GM18498 (cell line): Measurements from ENCODE around the gene PBX1.

ENCODE experiments used
- ATAC-seq: cut with Tn5 transposase; IDR thresholded peaks from one replicate; pipeline ENCODE4 v1.9.1; 2021; ENCODE audit warnings: mild to moderate bottlenecking, moderate library complexity; ENCODE audit not compliant: unreplicated experiment

PBX1 gene

GRCh38 chr1:164748253-164748899, 189.4 kb downstream of the PBX1 start:
- ATAC-seq, result no peak

GRCh38 chr1:164753521-164754077, 194.6 kb downstream of the PBX1 start:
- ATAC-seq, result no peak

- no peak for ATAC-seq
Observed at GRCh38 chr1:164754088-164754600, 195.2 kb downstream of the PBX1 start.

GRCh38 chr1:164755690-164756089, 196.7 kb downstream of the PBX1 start:
- no peak for ATAC-seq

GRCh38 chr1:164756741-164757140, 197.8 kb downstream of the PBX1 start:
- no peak for ATAC-seq

GRCh38 chr1:164757625-164758024, 198.6 kb downstream of the PBX1 start:
- ATAC-seq, result no peak

GRCh38 chr1:164759144-164759920, 200.3 kb downstream of the PBX1 start:
- ATAC-seq, result no peak

- no peak for ATAC-seq
Observed at GRCh38 chr1:164759979-164760469, 201.0 kb downstream of the PBX1 start.

- no peak for ATAC-seq
Observed at GRCh38 chr1:164760569-164760968, 201.6 kb downstream of the PBX1 start.

GRCh38 chr1:164761009-164761408, 202.0 kb downstream of the PBX1 start:
- ATAC-seq, result no peak

- ATAC-seq, result no peak
Observed at GRCh38 chr1:164763098-164763497, 204.1 kb downstream of the PBX1 start.

GRCh38 chr1:164764333-164764732, 205.3 kb downstream of the PBX1 start:
- no peak for ATAC-seq

GRCh38 chr1:164765557-164765956, 206.6 kb downstream of the PBX1 start:
- no peak for ATAC-seq

GRCh38 chr1:164765992-164766720, 207.2 kb downstream of the PBX1 start:
- no peak for ATAC-seq

GRCh38 chr1:164767752-164768402, 208.9 kb downstream of the PBX1 start:
- ATAC-seq, result no peak

- ATAC-seq, result no peak
Observed at GRCh38 chr1:164768619-164769018, 209.6 kb downstream of the PBX1 start.

GRCh38 chr1:164769486-164770130, 210.6 kb downstream of the PBX1 start:
- ATAC-seq, result no peak

- no peak for ATAC-seq
Observed at GRCh38 chr1:164770131-164770529, 211.1 kb downstream of the PBX1 start.

GRCh38 chr1:164771041-164771618, 212.1 kb downstream of the PBX1 start:
- ATAC-seq, result no peak
